B cell (primary cell): Measurements from ENCODE around the gene SOX18. TPM values are rescaled to one million over a fixed set of nuclear protein-coding genes. Genes with fewer than 3 reads are reported as not detected.

Experiments
- ATAC-seq: fragments of 200-7000 bp; cut with Tn5 transposase; one replicate; pipeline ENCODE4 v1.10.0; 2021; ENCODE audit warnings: low read depth, mild to moderate bottlenecking, moderate number of reproducible peaks, moderate library complexity
- CTCF ChIA-PET: fragments of 350-600 bp; sonication (Branson Sonifier 250); formaldehyde crosslinking; loops from one replicate; lab custom pipeline; 2021; ENCODE audit warnings: antibody characterized with exemption, inconsistent platforms; lab: Charles Lee
- POLR2A ChIA-PET: fragments of 350-600 bp; sonication (Branson Sonifier 250); formaldehyde crosslinking; loops from one replicate; lab custom pipeline; 2021; ENCODE audit warnings: antibody characterized with exemption; lab: Charles Lee
- DNase-seq: peaks from one replicate; pipeline ENCODE4 v3.0.0; 2013
- H2AFZ ChIP-seq: 2 replicates; pipeline ENCODE4 v1.6.1; 2012; ENCODE audit warnings: mild to moderate bottlenecking, low read depth, low read length; ENCODE audit not compliant: insufficient read depth, poor library complexity, severe bottlenecking
- H3K27ac ChIP-seq, 2 donors: 1 replicate in 1 of 2; 2 replicates in 1 of 2; pipeline ENCODE4 v1.5.1; 2012 to 2013; ENCODE audit warnings: low read length in 2 of 2, mild to moderate bottlenecking in 2 of 2, moderate library complexity in 1 of 2
- H3K27me3 ChIP-seq, 4 experiments: fragments of 200-600 bp in 1 of 4; sonication (generic) in 1 of 4; replicated peaks in 1 of 4; 1 replicate in 2 of 4; 2 replicates in 2 of 4; pipeline versions ENCODE4 v1.6.1 to v1.7.0; 2013 to 2016; ENCODE audit warnings: low read length in 3 of 4, mild to moderate bottlenecking in 2 of 4, mixed read lengths in 1 of 4, moderate library complexity in 1 of 4; ENCODE audit not compliant: insufficient read depth in 4 of 4, control insufficient read depth in 3 of 4; ENCODE audit errors: control extremely low read depth in 1 of 4
- H3K36me3 ChIP-seq, 2 experiments: replicated peaks in 1 of 2; 1 replicate in 1 of 2; 2 replicates in 1 of 2; pipeline versions ENCODE4 v1.6.1 to v1.7.1; 2013; ENCODE audit warnings: low read length in 1 of 2; ENCODE audit not compliant: insufficient read depth in 2 of 2, control insufficient read depth in 1 of 2; ENCODE audit errors: control extremely low read depth in 1 of 2, extremely low read depth in 1 of 2
- H3K4me1 ChIP-seq, 2 donors: fragments of 200-600 bp in 1 of 2; sonication (generic) in 1 of 2; 1 replicate in 1 of 2; 2 replicates in 1 of 2; pipeline versions ENCODE4 v1.5.1 to v1.6.1; 2013 to 2017; ENCODE audit warnings: low read length in 2 of 2; ENCODE audit not compliant: control insufficient read depth in 2 of 2, insufficient read depth in 2 of 2
- H3K4me2 ChIP-seq: replicated peaks from 2 replicates; pipeline ENCODE3; 2012; ENCODE audit warnings: mild to moderate bottlenecking, low read depth, low read length; ENCODE audit not compliant: poor library complexity, severe bottlenecking
- H3K4me3 ChIP-seq, 5 experiments: fragments of 200-600 bp in 1 of 5; sonication (generic) in 1 of 5; 1 replicate in 3 of 5; 2 replicates in 2 of 5; pipeline versions ENCODE4 v1.5.1 to v1.7.0; 2011 to 2016; ENCODE audit warnings: low read length in 4 of 5, mild to moderate bottlenecking in 4 of 5, low read depth in 2 of 5, control low read depth in 1 of 5, moderate library complexity in 1 of 5; ENCODE audit not compliant: insufficient read depth in 1 of 5; ENCODE audit errors: control extremely low read depth in 1 of 5, extremely low read depth in 1 of 5
- H3K79me2 ChIP-seq: fragments of 200-600 bp; sonication (generic); one replicate; pipeline ENCODE4 v1.6.0; 2016; ENCODE audit warnings: low read length; ENCODE audit not compliant: control insufficient read depth, insufficient read depth
- H3K9ac ChIP-seq: fragments of 200-600 bp; sonication (generic); 2 replicates; pipeline ENCODE4 v1.6.1; 2017; ENCODE audit warnings: mild to moderate bottlenecking, low read length, moderate library complexity
- H3K9me3 ChIP-seq, 3 donors: one replicate each; pipeline versions ENCODE4 v1.6.1 to v1.7.1; 2013; ENCODE audit warnings: low read length in 2 of 3; ENCODE audit not compliant: control insufficient read depth in 2 of 3, insufficient read depth in 1 of 3; ENCODE audit errors: control extremely low read depth in 1 of 3
- H4K20me1 ChIP-seq: 2 replicates; pipeline ENCODE4 v1.6.0; 2012; ENCODE audit warnings: mild to moderate bottlenecking, low read length; ENCODE audit not compliant: insufficient read depth, control insufficient read depth, poor library complexity, severe bottlenecking
- H3K27ac Mint-ChIP-seq: one replicate; pipeline ENCODE4 v1.8.0; 2021; ENCODE audit warnings: mixed read lengths
- H3K27me3 Mint-ChIP-seq: one replicate; pipeline ENCODE4 v1.8.0; 2021; ENCODE audit warnings: mixed read lengths
- H3K4me1 Mint-ChIP-seq: one replicate; pipeline ENCODE4 v1.8.0; 2021; ENCODE audit warnings: mixed read lengths
- H3K4me3 Mint-ChIP-seq: one replicate; pipeline ENCODE4 v1.8.0; 2021; ENCODE audit warnings: mixed read lengths
- H3K9me3 Mint-ChIP-seq: one replicate; pipeline ENCODE4 v1.8.0; 2022; ENCODE audit warnings: mixed read lengths; ENCODE audit not compliant: insufficient read depth
- EZH2 ChIP-seq: IDR thresholded peaks from 2 replicates; pipeline ENCODE4 v1.6.1; 2012; ENCODE audit warnings: borderline replicate concordance, low read depth, mild to moderate bottlenecking, moderate library complexity, low read length; ENCODE audit not compliant: insufficient read depth, poor library complexity, severe bottlenecking
- WGBS: methylation state at CpG from one replicate; pipeline ENCODE4 v1.1.5; 2013; ENCODE audit warnings: missing lambda C conversion rate; ENCODE audit not compliant: insufficient coverage; 5-methylcytosine and 5-hydroxymethylcytosine counted together
- intact Hi-C: fragments of 100-400 bp; cut with micrococcal nuclease; formaldehyde crosslinking; loops from one replicate; pipeline ENCODE4 v1.10.0; 2022
- polyA plus RNA-seq: library from polyadenylated mRNA; depleted of rRNA; stranded (reverse); fragments of >200 nt; gene quantifications from 2 replicates; pipeline ENCODE4 v1.2.3, GENCODE V29; 2012
- total RNA-seq, 2 donors: library from RNA; stranded (reverse); fragments of 120-200 nt in 1 of 2; gene quantifications; 1 replicate in 1 of 2; 2 replicates in 1 of 2; pipeline versions ENCODE4 v1.2.3 to v1.2.4, GENCODE V29; 2013 to 2022
- TF ChIP-seq, protein P1 (sequence below): fragments of 200-600 bp; IDR thresholded peaks from one replicate; pipeline ENCODE4 v1.8.0; 2022; ENCODE audit warnings: antibody characterized with exemption, mild to moderate bottlenecking

Gene SOX18
- total and polyA plus RNA-seq, 2 donors (not counting 1 experiment from before 2014, with no cell fraction given), result not detected

DNA sequence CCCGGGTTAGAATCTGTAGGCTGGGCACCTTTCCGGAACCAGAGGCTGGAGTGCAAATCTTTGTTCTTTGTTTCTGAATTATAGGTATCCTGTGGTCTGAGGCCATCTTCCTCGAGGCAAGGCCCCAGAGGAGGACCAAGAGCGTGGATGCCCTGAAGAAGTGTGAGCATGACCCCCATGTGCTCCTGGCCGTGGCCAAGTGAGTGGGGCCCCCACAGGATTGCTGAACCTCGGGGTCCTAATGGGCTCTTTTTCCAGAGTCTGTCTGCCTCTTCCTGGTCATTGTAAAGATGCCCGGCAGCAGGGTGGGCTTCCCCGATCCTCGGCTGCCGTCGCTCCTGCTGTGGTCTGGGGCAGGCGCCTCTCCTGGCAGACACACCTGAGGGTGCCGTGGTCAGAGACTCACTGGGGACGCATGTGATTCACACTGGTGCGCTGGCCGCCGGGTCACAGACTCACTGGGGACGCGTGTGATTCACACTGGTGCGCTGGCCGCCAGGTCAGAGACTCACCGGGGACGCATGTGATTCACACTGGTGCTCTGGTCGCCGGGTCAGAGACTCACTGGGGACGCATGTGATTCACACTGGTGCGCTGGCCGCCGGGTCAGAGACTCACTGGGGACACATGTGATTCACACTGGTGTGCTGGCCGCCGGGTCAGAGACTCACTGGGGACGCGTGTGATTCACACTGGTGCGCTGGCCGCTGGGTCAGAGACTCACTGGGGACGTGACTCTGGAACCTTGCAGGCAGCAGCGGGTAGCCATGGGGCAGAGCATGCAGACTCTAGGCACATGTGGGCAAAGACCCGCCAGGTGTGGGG, 19.9 kb downstream of the SOX18 start:
- CTCF ChIA-PET, result no interaction called here
- ATAC-seq, result no peak
- TF ChIP-seq EZH2, result no peak
- TF ChIP-seq, protein P1, sequence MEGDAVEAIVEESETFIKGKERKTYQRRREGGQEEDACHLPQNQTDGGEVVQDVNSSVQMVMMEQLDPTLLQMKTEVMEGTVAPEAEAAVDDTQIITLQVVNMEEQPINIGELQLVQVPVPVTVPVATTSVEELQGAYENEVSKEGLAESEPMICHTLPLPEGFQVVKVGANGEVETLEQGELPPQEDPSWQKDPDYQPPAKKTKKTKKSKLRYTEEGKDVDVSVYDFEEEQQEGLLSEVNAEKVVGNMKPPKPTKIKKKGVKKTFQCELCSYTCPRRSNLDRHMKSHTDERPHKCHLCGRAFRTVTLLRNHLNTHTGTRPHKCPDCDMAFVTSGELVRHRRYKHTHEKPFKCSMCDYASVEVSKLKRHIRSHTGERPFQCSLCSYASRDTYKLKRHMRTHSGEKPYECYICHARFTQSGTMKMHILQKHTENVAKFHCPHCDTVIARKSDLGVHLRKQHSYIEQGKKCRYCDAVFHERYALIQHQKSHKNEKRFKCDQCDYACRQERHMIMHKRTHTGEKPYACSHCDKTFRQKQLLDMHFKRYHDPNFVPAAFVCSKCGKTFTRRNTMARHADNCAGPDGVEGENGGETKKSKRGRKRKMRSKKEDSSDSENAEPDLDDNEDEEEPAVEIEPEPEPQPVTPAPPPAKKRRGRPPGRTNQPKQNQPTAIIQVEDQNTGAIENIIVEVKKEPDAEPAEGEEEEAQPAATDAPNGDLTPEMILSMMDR, result no peak

More for the DNA sequence above, 19.9 kb downstream of the SOX18 start:
- Histone ChIP-seq H3K4me1 (no peaks in the 10 kb centered on the region), H3K79me2 (peaks cover 9% of the 10 kb centered on the region), H3K9ac (no peak overlapping the region), H3K4me3 (no peak overlapping the region), H3K27me3 (no peaks in the 10 kb centered on the region), H3K27ac (no peak overlapping the region), H3K4me2 (no peak overlapping the region), H4K20me1 (peaks cover 23% of the 10 kb centered on the region), H3K9me3 (no peaks in the 10 kb centered on the region), H3K36me3 (peaks cover 3 to 67% of the 10 kb centered on the region in 2 experiments), H2AFZ (no peak overlapping the region)
- DNase-seq, result no peak
- Mint-ChIP-seq H3K4me3 (no peak overlapping the region), H3K9me3 (no peaks in the 10 kb centered on the region), H3K27me3 (no peaks in the 10 kb centered on the region), H3K4me1 (no peaks in the 10 kb centered on the region), H3K27ac (no peak overlapping the region)
- POLR2A ChIA-PET, result no interaction called here
- 96% methylated on average over 38 of the region's 38 CpGs for WGBS
- intact Hi-C loops, result no loop called here
